HEK293T (cell line): Measurements from ENCODE around the gene TM4SF20.

Source experiments
- CTCF ChIA-PET: fragments of 350-600 bp; formaldehyde crosslinking; extraction: SDS; loops from one replicate; lab custom pipeline; 2021; ENCODE audit warnings: antibody characterized with exemption, inconsistent platforms; lab: Yijun Ruan, JAX
- POLR2A ChIA-PET: fragments of 350-600 bp; formaldehyde crosslinking; extraction: SDS; loops from one replicate; lab custom pipeline; 2020; ENCODE audit warnings: antibody characterized with exemption, inconsistent platforms; lab: Yijun Ruan, JAX
- DNase-seq: peaks from one replicate; pipeline ENCODE4 v3.0.0; 2012; ENCODE audit warnings: mixed read lengths; ENCODE audit errors: extremely low spot score
- ARNT ChIP-seq: fragments of 450-650 bp; IDR thresholded peaks from 2 replicates; pipeline ENCODE4 v1.6.1; 2017; ENCODE audit warnings: mild to moderate bottlenecking
- BHLHE40 ChIP-seq: fragments of 450-650 bp; IDR thresholded peaks from 2 replicates; pipeline ENCODE4 v1.6.1; 2016; ENCODE audit warnings: mild to moderate bottlenecking, moderate library complexity, borderline replicate concordance
- CTBP1 ChIP-seq: fragments of 450-650 bp; IDR thresholded peaks from 2 replicates; pipeline ENCODE4 v1.6.1; 2016; ENCODE audit warnings: borderline replicate concordance
- ELF4 ChIP-seq: fragments of 450-650 bp; IDR thresholded peaks from 2 replicates; pipeline ENCODE4 v1.6.1; 2017; ENCODE audit warnings: antibody characterized with exemption
- FOXA1 ChIP-seq: fragments of 450-650 bp; IDR thresholded peaks from 2 replicates; pipeline ENCODE4 v1.6.1; 2016; ENCODE audit warnings: mild to moderate bottlenecking
- FOXK2 ChIP-seq: fragments of 450-650 bp; IDR thresholded peaks from 2 replicates; pipeline ENCODE4 v1.6.1; 2016; ENCODE audit warnings: mild to moderate bottlenecking
- FOXM1 ChIP-seq: fragments of 450-650 bp; IDR thresholded peaks from 2 replicates; pipeline ENCODE4 v1.6.1; 2017; ENCODE audit warnings: mild to moderate bottlenecking, borderline replicate concordance
- HDGF ChIP-seq: fragments of 450-650 bp; IDR thresholded peaks from 2 replicates; pipeline ENCODE4 v1.6.1; 2017; ENCODE audit warnings: antibody characterized with exemption, borderline replicate concordance
- L3MBTL2 ChIP-seq: fragments of 450-650 bp; conservative IDR thresholded peaks from 2 replicates; pipeline ENCODE4 v1.6.1; 2016; ENCODE audit warnings: mild to moderate bottlenecking
- LEF1 ChIP-seq: fragments of 450-650 bp; IDR thresholded peaks from 2 replicates; pipeline ENCODE4 v1.6.1; 2017; ENCODE audit warnings: mild to moderate bottlenecking, borderline replicate concordance
- NFRKB ChIP-seq: fragments of 450-650 bp; IDR thresholded peaks from 2 replicates; pipeline ENCODE4 v1.6.1; 2016; ENCODE audit warnings: mild to moderate bottlenecking, moderate library complexity
- PKNOX1 ChIP-seq: fragments of 450-650 bp; IDR thresholded peaks from 2 replicates; pipeline ENCODE4 v1.6.1; 2016
- SP1 ChIP-seq: fragments of 450-650 bp; IDR thresholded peaks from 2 replicates; pipeline ENCODE4 v1.6.1; 2017
- TARDBP ChIP-seq: fragments of 450-650 bp; IDR thresholded peaks from 2 replicates; pipeline ENCODE4 v1.6.1; 2016
- ZNF384 ChIP-seq: fragments of 450-650 bp; IDR thresholded peaks from 2 replicates; pipeline ENCODE4 v1.6.1; 2016

The TM4SF20 gene

DNA sequence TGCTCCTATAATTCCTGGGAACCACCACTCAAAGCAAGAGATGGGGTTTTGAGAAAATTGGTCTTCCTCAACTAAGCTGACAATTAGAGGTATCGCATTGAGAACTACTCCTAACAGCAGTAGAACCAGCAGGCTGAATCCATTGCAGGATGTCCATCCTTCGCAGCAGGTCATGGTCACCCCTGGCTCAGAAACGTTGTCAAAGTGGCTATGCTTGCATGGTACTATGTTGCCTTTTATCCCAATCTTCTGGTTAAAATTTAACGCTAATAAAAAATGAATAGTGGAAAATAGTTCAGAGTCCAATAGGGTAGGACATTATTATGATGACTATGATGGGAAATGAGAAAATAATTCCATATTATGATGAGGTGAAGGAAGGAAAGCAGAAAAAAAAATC lies at the start of gene TM4SF20:
Gene TM4SF20, minus strand, starts transcription at position 212 of the 400 bp plus-strand sequence. Its CDS starts 38 bp downstream, at position 174.
- ChIA-PET POLR2A (no interaction called here), CTCF (interaction anchor here (0.6 to 1.2 kb wide), 2 partner anchors 27 to 427 kb away, joined by 4 to 5 read pairs; no protein-coding TSS in a partner anchor)
- DNase-seq = no peak
- no peak for TF ChIP-seq PKNOX1
- TF ChIP-seq CTBP1 = no peak
- TF ChIP-seq FOXM1 = no peak
- TF ChIP-seq ELF4 = no peak
- no peak for TF ChIP-seq ARNT
- TF ChIP-seq LEF1 = no peak
- TF ChIP-seq HDGF = no peak
- TF ChIP-seq FOXK2 = no peak
- TF ChIP-seq BHLHE40 = no peak
- no peak for TF ChIP-seq NFRKB
- no peak for TF ChIP-seq TARDBP
- TF ChIP-seq SP1 = no peak
- no peak for TF ChIP-seq L3MBTL2
- TF ChIP-seq ZNF384 = no peak

GRCh38 chr2:227428731-227429285 lies 49.7 kb upstream of the TM4SF20 start:
- TF ChIP-seq HDGF (no peak), PKNOX1 (no peak), FOXM1 (no peak), CTBP1 (no peak), NFRKB (no peak), ZNF384 (no peak), FOXK2 (no peak)
- ChIA-PET CTCF (no interaction called here), POLR2A (no interaction called here)
- DNase-seq = no peak

DNA sequence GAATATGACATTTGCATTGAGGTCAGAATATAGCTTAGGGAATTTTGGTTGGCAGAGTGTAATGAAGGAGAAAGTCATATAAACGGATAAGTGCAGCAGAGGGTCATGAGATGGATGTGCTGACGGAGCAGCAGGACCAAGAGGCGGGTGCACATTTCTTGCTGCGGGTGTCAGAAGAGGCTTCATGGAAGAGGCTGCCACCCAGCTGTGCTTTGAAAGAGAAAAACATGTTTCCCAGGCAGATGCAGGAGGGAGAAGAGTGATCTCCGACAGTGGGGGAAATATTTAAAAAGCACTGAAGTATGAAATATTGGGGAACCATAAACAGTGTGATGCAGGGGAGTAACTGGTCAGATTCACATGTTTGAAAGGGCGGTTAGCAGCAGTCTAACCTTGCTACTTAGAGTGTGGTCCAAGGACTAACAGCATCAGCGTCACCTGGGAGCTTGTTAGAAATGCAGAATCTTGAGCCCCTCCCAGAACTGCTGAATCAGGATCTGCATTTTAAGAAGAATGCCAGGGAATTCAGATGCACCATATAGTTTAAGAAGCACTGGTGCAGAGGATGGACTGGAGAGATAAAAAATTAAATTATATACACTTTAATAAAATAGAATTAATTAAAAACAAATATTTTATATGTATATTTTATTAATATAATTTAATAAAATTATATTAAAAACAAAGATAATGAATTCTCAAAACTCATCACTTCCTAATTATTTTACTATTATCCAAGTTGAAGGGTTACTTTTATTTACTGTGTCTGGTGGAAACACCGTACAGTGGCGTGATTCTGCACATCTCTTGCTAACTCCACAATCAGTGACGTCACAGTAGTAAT lies 44.8 kb upstream of the TM4SF20 start:
- TF ChIP-seq FOXK2 = no peak
- ChIA-PET POLR2A (no interaction called here), CTCF (no interaction called here)
- no peak for DNase-seq

- no peak for TF ChIP-seq ELF4
- TF ChIP-seq TARDBP = no peak
- TF ChIP-seq PKNOX1 = no peak
- no peak for TF ChIP-seq FOXK2
- no peak for TF ChIP-seq CTBP1
- TF ChIP-seq FOXA1 = no peak
- TF ChIP-seq ZNF384 = no peak
- TF ChIP-seq BHLHE40 = no peak
- TF ChIP-seq HDGF = no peak
- no peak for TF ChIP-seq NFRKB
- no peak for TF ChIP-seq ARNT
- DNase-seq = no peak
- CTCF ChIA-PET = no interaction called here
- POLR2A ChIA-PET = no interaction called here
Measured at GRCh38 chr2:227420087-227421052, 41.3 kb upstream of the TM4SF20 start.

- POLR2A ChIA-PET = no interaction called here
- CTCF ChIA-PET = no interaction called here
Measured at GRCh38 chr2:227416701-227417100, 37.6 kb upstream of the TM4SF20 start.

More at GRCh38 chr2:227416701-227417100, 37.6 kb upstream of the TM4SF20 start:
- TF ChIP-seq LEF1 (no peak), BHLHE40 (no peak), SP1 (no peak), ELF4 (no peak), FOXK2 (no peak), NFRKB (no peak), ZNF384 (no peak)
- DNase-seq = no peak
